ENCODE data around the gene CHST6. TPM values are rescaled to one million over a fixed set of nuclear protein-coding genes. Genes with fewer than 3 reads are reported as not detected.

CHST6 gene
- total and polyA plus RNA-seq, 9 of the 15 experiments (the other 6 are each of a cell fraction or from before 2014, with no cell fraction given): 0.01 to 0.05 (median 0.02) TPM; not detected in 6

DNA sequence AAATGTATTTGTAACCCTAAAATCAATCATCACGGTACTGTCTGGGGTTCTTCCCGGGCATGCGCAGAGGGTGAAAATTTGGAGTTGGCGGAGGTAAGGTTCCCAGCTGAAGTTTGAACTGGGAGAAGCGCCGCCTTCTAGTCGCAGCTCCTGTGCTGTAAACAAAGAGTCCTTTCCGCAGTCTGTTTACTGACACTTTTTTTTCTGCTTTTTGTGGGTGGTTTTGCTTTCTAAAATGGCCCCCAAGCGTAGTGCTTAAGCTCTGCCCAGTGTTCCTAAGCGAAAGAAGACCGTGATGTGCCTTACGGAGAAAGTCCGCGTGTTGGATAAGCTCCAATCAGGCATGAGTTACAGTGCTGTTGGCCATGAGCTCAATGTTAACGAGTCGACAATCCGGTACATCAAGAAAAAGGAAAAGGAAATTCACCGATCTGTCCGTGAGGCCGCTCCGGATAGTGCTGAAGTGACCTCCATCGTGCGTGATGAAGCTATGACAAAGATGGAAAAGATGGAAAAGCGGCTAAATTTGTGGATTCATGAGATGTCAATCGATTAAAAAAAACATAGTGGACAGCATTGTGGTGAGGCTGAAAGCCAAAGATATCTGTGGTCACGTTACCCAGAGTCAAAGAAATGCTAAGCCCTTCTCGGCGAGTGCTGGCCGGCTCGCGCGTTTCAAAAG, 61.4 kb downstream of the CHST6 start (continued):
- TF ChIP-seq RBM14 (IDR thresholded peaks at IDR 0.05; ENCODE audit: borderline replicate concordance, insufficient read depth, low read depth, low read length) (no peak), ZSCAN32 (CRISPR knock-in tag; IDR thresholded peaks at IDR 0.05) (no peak), ZNF121 (CRISPR knock-in tag; conservative IDR thresholded peaks at IDR 0.05) (no peak), ZNF707 (CRISPR knock-in tag; conservative IDR thresholded peaks at IDR 0.05) (no peak), SP2 (IDR thresholded peaks at IDR 0.05; ENCODE audit: extremely low read depth, low read depth, low read length, poor library complexity, severe bottlenecking) (no peak), ADNP (tag; IDR thresholded peaks at IDR 0.05) (no peak), PHF21A (IDR thresholded peaks at IDR 0.05; ENCODE audit: borderline replicate concordance, low read depth) (no peak), ZNF224 (CRISPR knock-in tag; IDR thresholded peaks at IDR 0.05) (no peak), ZNF347 (CRISPR knock-in tag; IDR thresholded peaks at IDR 0.05; ENCODE audit: low read depth) (no peak), ZNF134 (CRISPR knock-in tag; conservative IDR thresholded peaks at IDR 0.05) (no peak), HMG20B (CRISPR knock-in tag; IDR thresholded peaks at IDR 0.05) (no peak), MCM5 (IDR thresholded peaks at IDR 0.05; ENCODE audit: low read depth) (no peak), RBM17 (IDR thresholded peaks at IDR 0.05; ENCODE audit: borderline replicate concordance, low read depth, low read length) (no peak), TOE1 (IDR thresholded peaks at IDR 0.05; ENCODE audit: borderline replicate concordance) (no peak), TOE1 (CRISPR knock-in tag; IDR thresholded peaks at IDR 0.05; ENCODE audit: borderline replicate concordance, low read depth) (no peak), PHF20 (IDR thresholded peaks at IDR 0.05; ENCODE audit: partially characterized antibody) (no peak), NFRKB (IDR thresholded peaks at IDR 0.05; ENCODE audit: low read depth) (peak; percentile 93), FOXA3 (CRISPR knock-in tag; conservative IDR thresholded peaks at IDR 0.05 in 1 of 2, IDR thresholded peaks at IDR 0.05 in 1 of 2) (peak; percentile 42 to 66; a peak in 2 of 4 replicates), ZNF217 (CRISPR knock-in tag; IDR thresholded peaks at IDR 0.05) (no peak), ELF4 (CRISPR knock-in tag; IDR thresholded peaks at IDR 0.05) (no peak), CSDE1 (IDR thresholded peaks at IDR 0.05) (no peak), PHTF2 (CRISPR knock-in tag; IDR thresholded peaks at IDR 0.05) (no peak), SETDB1 (IDR thresholded peaks at IDR 0.05; ENCODE audit: low read length) (no peak)
- TF ChIP-seq, protein P1, sequence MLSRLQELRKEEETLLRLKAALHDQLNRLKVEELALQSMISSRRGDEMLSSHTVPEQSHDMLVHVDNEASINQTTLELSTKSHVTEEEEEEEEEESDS (CRISPR knock-in tag; IDR thresholded peaks at IDR 0.05): no peak
- TF ChIP-seq, protein P2, sequence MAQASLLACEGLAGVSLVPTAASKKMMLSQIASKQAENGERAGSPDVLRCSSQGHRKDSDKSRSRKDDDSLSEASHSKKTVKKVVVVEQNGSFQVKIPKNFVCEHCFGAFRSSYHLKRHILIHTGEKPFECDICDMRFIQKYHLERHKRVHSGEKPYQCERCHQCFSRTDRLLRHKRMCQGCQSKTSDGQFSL (CRISPR knock-in tag; IDR thresholded peaks at IDR 0.05): no peak
- TF ChIP-seq, protein P2 (tag; IDR thresholded peaks at IDR 0.05): no peak
- TF ChIP-seq, protein P3, sequence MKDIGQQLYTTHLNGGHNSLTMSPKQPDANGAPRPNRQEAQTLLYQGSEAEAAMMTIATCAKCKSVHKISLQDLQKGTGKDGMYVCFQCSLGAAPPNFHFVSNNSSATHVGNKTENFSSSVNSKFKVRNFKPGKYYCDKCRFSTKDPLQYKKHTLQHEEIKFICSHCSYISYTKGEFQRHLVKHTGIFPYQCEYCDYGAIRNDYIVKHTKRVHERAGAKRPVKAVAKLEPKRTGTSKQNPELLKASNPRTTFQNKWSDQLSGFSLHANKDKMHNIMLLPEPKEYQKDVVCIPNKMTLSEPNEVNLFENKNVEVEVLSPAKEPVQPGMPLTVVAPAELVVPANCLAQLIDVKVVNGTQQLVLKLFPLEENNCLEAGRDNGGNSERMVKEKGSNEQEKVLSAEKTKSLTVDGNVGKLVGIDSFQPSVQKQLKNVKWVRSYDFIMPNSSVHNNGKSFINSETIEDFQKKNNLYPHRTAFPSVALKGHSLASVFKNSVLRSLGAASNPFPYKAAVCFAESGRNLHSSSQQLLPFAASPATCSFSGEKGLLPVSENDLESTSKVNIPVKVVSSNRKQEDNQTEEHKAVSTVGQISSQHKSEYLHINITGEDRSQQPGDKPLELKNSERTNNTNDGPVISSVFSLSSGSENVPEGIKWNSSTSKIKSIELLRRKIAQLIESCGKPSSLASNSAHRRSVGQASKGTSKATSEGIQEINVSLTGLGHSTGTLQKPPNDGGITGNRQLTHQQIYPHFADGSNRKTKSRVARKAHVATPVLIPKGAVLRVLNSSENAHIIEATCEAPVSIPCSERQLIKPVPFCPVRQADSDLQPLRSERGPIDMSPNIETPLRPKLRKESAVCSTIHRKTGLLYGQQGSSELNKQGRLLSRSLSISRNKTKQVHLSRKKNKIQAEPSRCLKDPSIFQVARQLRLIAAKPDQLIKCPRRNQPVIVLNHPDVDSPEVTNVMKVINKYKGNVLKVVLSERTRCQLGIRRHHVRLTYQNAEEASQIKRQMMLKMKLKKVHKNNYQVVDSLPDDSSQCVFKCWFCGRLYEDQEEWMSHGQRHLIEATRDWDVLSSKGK (CRISPR knock-in tag; IDR thresholded peaks at IDR 0.05): no peak

Data from K562 (cell line).